Measurements from ENCODE around the gene PLEKHM3. TPM values are rescaled to one million over a fixed set of nuclear protein-coding genes. Genes with fewer than 3 reads are reported as not detected.

PLEKHM3 gene
- 13.5 and 18.1 TPM in 2 replicates for total RNA-seq

GRCh38 chr2:208025037-208025813 is at the start of gene PLEKHM3:
Gene PLEKHM3, minus strand, starts transcription at chr2:208025527. Its CDS starts 23,888 bp downstream, at chr2:208001639.

Other genes with a start within 250 kb of the PLEKHM3 start
- gene CRYGD, start 99.0 kb upstream of the PLEKHM3 start, total RNA-seq: not detected in 2 replicates
- gene CRYGC, start 104.3 kb upstream of the PLEKHM3 start, total RNA-seq: not detected in 2 replicates
- not detected in 2 replicates for gene CRYGB, start 120.6 kb upstream of the PLEKHM3 start, total RNA-seq
- gene CRYGA, start 138.1 kb upstream of the PLEKHM3 start, total RNA-seq: not detected in 2 replicates
- gene C2orf80, start 164.5 kb upstream of the PLEKHM3 start, total RNA-seq: not detected in 2 replicates
- gene IDH1, start 229.5 kb upstream of the PLEKHM3 start, total RNA-seq: 133 and 139 TPM in 2 replicates
- gene PIKFYVE, start 240.7 kb upstream of the PLEKHM3 start, total RNA-seq: 34.7 and 35.1 TPM in 2 replicates

All from smooth muscle cell of the pulmonary artery (primary cell).